ENCODE measurements around the gene DTD1.

- TF ChIP-seq, protein P1, sequence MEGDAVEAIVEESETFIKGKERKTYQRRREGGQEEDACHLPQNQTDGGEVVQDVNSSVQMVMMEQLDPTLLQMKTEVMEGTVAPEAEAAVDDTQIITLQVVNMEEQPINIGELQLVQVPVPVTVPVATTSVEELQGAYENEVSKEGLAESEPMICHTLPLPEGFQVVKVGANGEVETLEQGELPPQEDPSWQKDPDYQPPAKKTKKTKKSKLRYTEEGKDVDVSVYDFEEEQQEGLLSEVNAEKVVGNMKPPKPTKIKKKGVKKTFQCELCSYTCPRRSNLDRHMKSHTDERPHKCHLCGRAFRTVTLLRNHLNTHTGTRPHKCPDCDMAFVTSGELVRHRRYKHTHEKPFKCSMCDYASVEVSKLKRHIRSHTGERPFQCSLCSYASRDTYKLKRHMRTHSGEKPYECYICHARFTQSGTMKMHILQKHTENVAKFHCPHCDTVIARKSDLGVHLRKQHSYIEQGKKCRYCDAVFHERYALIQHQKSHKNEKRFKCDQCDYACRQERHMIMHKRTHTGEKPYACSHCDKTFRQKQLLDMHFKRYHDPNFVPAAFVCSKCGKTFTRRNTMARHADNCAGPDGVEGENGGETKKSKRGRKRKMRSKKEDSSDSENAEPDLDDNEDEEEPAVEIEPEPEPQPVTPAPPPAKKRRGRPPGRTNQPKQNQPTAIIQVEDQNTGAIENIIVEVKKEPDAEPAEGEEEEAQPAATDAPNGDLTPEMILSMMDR (IDR thresholded peaks at IDR 0.05; ENCODE audit: low read length) = no peak
- TF ChIP-seq EZH2 (IDR thresholded peaks at IDR 0.05; ENCODE audit: borderline replicate concordance, low read length) = no peak
These were observed 192.7 kb downstream of the DTD1 start for GRCh38 chr20:18780385-18781130.
